ENCODE results near the gene SOX18. TPM values are rescaled to one million over a fixed set of nuclear protein-coding genes. Genes with fewer than 3 reads are reported as not detected.
"Not testable (repeated sequence)": the region's sequence is repeated elsewhere in the genome, so short reads cannot be mapped to it uniquely, and the experiment has no call there.

SOX18 gene
- total RNA-seq, 1 donor, result 0.54 TPM

- no peak for DNase-seq (ENCODE audit: low read depth in 2 of 3, low spot score in 2 of 3)
Measured at GRCh38 chr20:64025101-64025825, 24.2 kb downstream of the SOX18 start.

- no peak for DNase-seq (ENCODE audit: low read depth in 2 of 3, low spot score in 2 of 3)
Measured at GRCh38 chr20:64024141-64024990, 25.1 kb downstream of the SOX18 start.

GRCh38 chr20:64023361-64024140 is 25.9 kb downstream of the SOX18 start:
- DNase-seq (ENCODE audit: low read depth in 2 of 3, low spot score in 2 of 3), result no peak

DNA sequence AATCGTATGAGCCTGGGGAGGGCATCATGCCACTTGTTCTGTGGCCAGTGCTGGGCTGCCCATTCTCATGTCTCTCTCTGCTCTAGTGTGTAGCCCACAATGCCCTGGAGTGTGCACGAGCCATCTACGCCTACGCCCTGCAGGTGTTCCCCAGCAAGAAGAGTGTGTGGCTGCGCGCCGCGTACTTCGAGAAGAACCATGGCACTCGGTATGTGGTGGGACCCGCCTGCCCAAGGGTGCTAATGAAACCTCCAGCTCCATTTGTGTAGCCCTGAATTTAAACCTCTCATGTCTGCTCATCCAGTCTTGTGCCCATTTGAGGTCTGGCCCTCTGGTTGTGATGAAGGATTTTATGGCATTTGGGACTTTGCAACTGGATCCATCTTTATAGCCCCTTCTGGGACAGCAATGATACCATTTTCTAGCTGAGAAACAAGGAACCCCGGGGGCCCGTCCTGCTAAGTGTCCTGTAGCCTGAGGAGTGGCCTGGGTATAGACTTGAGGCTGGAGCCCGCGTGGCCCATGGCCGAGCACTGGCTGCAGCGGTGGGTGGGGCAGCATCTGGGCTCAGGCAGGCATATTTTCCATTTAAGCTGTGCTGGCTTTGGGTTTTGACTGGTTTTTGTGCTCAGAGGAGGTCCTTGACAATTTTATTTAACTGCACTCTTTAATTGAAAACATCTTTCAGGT is 26.6 kb downstream of the SOX18 start:
- no peak for DNase-seq (ENCODE audit: low read depth in 2 of 3, low spot score in 2 of 3)

- DNase-seq (ENCODE audit: low read depth in 2 of 3, low spot score in 2 of 3), result no peak
Measured at GRCh38 chr20:64021124-64021975, 28.1 kb downstream of the SOX18 start.

DNA sequence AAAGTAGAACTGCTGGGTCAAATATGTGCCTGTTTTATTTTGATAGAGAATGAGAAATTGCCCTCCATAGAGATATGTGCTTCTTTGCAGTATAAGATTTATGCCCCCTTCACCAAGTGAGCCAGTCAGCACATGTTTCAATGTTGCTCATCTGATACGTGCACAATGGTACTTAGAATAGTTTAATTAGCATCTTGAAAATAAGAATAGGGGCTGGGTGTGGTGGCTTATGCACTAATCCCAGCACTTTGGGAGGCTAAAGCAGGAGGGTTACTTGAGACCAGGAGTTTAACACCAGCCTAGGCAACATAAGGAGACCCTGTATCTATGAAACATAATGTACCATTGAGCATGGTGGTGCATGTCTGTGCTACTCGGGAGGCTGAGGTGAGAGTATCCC is 33.8 kb downstream of the SOX18 start:
- no peak for DNase-seq (ENCODE audit: low read depth in 2 of 3, low spot score in 2 of 3)

DNA sequence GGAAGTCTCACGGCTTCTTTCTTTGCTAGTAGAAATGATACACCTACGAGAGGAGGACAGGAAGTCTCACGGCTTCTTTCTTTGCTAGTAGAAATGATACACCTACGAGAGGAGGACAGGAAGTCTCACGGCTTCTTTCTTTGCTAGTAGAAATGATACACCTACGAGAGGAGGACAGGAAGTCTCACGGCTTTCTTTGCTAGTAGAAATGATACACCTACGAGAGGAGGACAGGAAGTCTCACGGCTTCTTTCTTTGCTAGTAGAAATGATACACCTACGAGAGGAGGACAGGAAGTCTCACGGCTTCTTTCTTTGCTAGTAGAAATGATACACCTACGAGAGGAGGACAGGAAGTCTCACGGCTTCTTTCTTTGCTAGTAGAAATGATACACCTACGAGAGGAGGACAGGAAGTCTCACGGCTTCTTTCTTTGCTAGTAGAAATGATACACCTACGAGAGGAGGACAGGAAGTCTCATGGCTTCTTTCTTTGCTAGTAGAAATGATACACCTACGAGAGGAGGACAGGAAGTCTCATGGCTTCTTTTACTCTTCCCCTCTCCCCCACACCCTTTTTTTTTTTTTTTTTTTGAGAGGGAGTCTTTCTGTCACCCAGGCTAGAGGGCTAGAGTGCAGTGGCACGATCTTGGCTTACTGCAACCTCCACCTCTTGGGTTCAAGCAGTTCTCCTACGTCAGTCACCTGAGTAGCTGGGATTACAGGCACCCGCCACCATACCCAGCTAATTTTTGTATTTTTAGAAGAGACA is 36.9 kb downstream of the SOX18 start:
- DNase-seq (ENCODE audit: low read depth in 2 of 3, low spot score in 2 of 3), result not testable (repeated sequence)

GRCh38 chr20:64011366-64011779 is 38.1 kb downstream of the SOX18 start:
- DNase-seq (ENCODE audit: low read depth in 2 of 3, low spot score in 2 of 3), result no peak

DNA sequence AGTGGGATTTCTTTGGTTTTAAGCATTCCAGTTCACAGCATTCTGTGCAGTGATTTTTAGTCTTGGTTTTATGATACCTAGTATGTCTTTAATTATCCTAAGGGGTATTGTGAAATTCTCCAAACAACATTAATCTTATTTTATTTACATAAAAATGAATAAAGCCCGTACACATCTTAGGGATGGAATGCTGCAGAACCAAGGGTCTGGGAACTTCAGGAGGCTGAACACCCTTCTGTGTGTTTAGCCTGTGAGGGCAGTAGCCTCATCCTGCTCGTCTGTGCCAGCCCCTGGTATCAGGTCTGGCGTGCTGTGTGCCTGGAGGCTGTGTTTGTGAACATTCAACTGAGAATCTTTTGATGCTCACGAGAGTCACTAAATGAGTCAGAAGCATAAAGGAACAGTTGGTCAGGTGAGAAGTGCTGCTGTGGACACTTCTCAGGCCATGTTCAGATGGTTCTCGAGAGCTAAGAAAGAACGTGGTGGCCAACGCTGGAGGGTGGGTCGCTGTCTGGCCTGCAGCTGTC is 38.7 kb downstream of the SOX18 start:
- DNase-seq (ENCODE audit: low read depth in 2 of 3, low spot score in 2 of 3), result no peak

GRCh38 chr20:64009811-64010387 is 39.5 kb downstream of the SOX18 start:
- DNase-seq (ENCODE audit: low read depth in 2 of 3, low spot score in 2 of 3), result no peak

DNA sequence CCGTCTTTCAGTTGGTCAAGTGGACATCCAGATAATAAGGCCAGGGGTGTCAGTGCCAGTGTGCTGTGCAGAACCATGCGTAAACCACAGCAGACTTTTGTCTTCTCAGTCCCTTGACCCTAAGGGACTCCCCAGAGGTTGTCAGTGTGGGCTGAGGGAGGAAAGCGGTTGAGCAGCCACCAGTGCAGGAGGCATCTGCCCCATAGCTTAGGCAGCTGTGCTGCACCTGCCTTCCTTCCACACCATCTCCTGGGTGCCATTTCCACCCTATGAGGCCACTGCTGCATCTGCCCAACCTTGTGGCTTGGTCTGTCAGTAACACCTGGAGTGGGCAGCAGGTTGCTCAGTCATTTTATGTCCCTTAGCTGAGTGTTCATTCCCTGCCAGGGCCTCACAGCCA is 42.5 kb downstream of the SOX18 start:
- no peak for DNase-seq (ENCODE audit: low read depth in 2 of 3, low spot score in 2 of 3)

- DNase-seq (ENCODE audit: low read depth in 2 of 3, low spot score in 2 of 3), result no peak
Measured at GRCh38 chr20:64006490-64006889, 42.9 kb downstream of the SOX18 start.

- DNase-seq (ENCODE audit: low read depth in 2 of 3, low spot score in 2 of 3), result no peak
Measured at GRCh38 chr20:64005394-64005793, 44.0 kb downstream of the SOX18 start.

DNA sequence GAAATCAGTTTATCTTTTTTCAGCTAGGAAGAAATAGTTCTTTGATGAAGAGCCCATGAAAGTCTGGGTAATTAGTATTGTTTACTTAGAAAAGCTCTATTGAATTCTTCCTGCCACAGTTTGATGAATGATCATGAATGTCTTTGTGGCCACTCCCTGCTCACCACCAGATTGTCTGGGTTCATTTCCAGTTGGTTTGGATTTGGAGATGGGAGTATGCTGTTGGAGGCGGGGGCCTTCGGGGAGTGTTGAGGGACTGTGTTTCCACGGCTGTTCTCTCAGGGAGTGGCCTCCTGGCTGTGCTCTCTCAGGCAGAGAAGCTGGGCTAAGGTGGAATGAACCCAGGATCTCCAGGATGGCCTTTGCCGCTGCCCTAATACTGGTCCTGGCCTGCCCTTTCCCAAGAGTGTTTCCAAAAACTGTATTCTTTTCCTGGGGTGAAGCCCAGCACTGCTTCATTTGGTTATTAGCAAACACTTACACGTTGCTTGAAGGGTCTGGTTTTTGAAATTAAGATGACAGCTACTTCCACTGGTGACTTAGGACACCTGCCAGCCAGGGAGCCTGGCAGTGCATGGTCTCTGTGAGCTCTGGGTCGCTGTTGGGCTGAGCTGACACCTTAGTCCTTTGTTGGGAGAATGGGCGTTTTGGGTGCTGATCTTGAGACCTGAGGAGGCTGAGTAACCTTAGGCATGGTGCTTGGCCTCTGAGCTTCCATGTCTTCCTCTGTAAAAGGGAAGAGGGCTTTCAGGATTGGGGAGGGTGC is 45.3 kb downstream of the SOX18 start:
- DNase-seq (ENCODE audit: low read depth in 2 of 3, low spot score in 2 of 3), result no peak

DNA sequence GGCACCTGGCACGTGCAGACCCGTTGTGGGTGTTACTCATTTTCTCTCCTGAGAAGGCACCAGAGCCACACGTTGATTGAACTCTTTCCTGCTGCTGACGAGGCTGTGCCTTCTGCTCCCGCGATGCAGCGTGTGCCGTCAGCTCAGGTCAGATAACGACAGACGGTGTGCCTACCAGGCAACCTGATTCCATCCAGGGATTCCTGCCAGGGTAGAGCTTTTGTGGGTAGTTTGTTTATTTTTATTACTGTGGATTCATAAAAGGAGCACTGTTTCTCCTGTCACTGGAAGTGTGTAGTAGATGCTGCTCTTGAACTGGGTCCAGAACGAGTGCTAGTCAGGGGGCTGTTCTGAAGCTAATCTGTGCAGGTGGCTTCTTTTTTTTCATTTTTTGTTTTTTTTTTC is 47.8 kb downstream of the SOX18 start:
- DNase-seq (ENCODE audit: low read depth in 2 of 3, low spot score in 2 of 3), result no peak

DNA sequence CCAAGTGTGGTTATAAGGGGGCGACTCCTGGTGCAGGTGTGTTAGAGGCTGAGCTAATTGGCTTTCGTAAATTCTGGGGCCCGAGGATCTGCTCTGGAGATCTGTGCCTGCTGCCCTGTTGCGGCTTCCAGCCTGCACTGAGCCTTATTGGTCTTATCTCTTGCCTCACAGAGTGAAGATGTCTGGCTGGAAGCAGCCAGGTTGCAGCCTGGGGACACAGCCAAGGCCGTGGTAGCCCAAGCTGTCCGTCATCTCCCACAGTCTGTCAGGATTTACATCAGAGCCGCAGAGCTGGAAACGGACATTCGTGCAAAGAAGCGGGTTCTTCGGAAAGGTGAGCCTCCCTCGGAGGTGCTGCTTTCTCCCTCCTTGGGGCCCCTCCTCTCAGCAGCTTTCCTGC is 48.5 kb downstream of the SOX18 start:
- DNase-seq (ENCODE audit: low read depth in 2 of 3, low spot score in 2 of 3), result no peak
